GM18511 (cell line): Measurements from ENCODE around the gene TUB.

ENCODE experiments used
- ATAC-seq: cut with Tn5 transposase; IDR thresholded peaks from one replicate; pipeline ENCODE4 v1.9.1; 2021; ENCODE audit warnings: mild to moderate bottlenecking, moderate library complexity; ENCODE audit not compliant: unreplicated experiment

Gene TUB

DNA sequence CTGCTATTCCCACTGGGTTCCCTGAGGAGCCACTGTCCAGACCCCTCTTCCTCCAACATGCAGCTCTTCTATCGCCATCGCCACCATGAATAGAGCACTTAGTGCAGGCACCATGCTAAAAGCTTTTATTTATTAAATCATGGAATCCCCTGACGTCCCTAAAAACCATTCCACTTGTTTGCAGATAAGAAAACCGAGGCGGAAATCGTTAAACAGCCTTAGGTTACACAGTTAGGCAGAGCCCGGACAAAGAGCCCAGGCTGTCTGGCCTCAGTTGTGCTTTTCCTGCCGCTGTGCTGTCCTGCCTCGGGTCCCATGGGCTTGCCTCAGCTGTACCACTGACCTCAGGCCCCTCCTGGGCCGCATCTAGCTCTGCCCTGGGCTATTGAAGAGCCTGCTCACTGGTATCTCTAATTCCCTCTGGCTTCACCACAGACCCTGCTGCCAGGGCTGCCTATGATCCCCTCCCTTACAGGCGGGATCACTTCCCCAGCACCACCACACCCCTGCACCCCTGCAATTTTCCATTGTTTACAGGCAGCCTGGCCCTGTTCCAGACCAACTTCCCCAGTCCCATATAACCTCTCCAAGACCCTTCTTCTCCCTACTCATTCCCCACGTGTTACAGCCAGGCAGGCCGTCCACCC is 13.0 kb upstream of the TUB start:
- no peak for ATAC-seq

DNA sequence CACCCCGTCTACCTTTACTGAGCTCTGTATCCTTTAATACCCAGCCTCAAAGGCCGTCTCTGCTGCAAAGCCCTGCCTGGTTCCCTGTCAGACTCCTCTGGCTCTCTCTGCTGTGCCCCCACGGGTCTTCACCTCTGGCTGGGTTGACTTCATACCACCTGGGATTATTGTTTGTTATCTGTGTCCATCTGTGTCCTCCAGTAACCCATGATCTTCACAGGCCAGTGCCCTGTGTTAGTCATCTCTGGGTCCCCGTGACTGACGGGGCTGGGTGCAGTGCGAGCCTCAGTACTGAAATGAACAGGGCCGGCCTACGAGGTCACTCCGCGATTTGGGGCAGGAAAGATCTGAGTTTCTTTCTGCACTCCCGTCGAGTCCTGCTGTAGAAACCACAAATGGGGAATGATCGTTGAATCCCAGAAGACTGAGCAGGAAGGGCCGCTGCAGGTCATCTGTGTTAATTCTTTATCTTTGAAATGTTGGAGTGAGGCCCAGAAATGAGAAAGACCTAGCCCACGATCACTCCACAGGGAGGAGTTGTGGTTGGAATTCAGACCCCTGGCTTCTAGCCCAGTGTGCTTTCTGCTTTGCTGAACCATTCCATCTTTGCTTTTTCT is 12.3 kb upstream of the TUB start:
- ATAC-seq, result no peak

DNA sequence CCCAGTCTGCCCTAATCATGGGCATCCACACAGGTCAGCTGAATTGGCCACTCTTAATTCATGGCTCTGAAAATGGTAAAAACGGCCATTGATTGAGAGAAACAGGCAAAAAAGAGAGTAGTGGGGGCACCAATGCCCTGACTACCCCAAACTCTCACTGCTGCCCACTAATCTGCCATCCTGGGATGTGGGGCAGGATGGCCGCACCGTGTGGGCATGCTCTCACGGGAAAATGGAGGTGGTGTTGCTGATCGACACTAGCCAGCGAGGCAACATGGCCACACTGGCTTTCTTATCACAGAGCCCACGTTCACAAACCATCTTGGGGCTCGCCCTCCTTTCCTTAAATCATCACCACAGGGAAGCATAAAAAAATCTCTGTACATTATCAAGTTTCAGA is 11.2 kb upstream of the TUB start:
- ATAC-seq, result no peak

DNA sequence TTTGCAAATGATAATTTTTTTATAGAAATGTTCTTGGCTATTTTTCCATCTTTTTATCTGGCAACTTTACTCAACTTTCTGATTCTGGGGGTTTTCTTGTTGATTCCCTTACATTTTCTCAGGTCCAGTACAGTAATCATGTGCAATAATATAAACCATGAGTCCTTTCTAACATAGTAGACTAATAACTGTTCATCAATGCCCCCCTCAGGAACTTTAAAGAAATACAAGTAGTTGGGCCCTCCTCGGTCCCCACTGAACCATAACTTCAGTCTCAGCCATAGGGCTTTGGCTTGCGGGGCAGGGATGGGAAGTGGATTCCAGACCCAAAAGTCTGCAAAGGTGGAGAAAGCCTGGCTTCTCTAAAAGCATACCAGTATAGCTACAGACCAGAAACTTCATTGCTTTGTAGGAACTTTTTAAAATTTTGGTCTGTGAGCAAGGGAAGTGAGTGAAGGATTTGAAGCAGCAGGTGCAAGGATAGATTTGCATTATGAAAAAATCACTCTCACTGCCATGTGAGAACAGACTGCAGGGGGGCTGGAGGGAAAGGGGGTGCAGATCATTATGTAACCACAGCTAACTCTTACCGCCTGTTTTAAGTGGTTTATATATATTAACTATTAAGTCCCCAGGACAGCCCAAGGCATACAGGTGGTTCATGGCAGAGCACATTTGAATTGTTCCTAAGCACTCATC is 10.4 kb upstream of the TUB start:
- ATAC-seq, result peak; percentile 76

DNA sequence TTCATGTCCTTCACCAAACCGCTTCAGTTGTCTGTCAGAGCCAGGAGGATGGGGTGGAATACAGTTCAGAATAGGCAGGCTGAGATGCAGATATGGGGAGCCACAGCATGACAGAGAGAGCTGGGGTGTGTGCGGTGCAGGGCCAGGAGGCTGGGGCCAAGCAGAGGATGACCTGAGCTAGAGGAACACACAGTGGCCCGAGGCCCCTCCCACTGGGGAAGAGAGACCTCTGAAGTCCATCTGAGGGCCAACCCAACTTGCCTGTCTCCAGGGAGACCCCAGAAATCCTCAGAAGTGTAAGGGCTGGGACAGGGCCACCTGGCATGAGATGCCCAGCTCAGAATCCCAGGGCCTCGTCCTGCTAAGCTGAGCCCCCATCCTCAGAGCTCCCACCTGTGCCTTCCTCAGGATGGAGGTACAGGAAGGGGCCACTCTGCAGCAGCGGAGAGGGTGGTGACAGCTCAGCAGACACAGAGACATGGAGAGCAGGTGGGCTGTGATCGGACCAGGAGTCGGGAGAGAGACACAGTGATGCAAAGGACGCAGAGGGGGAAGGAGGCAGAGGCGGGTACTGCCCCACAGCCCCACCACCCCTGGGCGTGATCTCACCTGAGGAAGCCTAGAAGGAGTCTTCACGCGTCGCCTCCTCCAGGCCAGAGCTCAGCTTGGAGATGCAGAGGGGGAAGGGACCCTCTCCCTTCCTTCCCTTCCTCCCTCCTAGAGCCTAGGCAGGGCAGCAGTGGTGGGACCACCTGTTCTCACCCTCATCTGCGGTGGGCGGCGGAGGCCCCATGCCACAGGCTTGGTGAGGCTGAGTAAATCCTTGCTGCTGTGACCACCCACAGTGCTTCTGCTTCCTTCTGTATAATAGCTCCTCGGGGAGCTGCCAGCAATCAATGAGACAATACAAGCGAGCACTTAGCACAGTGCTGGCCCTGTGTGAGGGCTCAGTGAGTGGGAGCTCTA is 9.1 kb upstream of the TUB start:
- no peak for ATAC-seq

DNA sequence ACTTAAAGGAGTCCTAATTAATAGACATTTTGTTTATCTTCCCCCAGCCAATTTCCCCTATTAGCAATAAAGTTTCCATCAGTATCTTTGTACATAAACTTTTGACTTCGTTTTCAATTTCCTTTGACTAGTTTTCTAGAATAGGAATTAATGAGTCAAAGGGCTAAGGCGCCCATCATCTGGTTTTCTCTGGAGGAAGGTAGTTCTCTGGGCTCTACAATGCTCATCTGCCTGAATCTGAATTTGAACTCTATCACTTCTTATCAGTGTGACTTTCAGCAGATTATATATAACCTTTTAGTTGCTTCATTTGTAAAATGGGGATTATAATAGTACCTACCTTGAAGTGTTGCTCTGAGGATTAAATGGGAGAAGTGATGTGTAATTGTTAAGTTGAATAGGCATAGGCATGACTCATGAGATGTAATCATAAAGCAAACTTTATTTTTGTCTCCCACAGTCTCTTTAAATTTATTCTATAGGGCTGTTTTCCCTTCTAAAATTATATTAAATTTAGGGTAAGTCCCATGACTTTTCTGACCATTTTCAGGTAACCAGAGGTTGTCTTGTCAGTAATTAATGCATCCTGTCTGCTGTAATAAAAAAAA is 5.8 kb upstream of the TUB start:
- no peak for ATAC-seq

DNA sequence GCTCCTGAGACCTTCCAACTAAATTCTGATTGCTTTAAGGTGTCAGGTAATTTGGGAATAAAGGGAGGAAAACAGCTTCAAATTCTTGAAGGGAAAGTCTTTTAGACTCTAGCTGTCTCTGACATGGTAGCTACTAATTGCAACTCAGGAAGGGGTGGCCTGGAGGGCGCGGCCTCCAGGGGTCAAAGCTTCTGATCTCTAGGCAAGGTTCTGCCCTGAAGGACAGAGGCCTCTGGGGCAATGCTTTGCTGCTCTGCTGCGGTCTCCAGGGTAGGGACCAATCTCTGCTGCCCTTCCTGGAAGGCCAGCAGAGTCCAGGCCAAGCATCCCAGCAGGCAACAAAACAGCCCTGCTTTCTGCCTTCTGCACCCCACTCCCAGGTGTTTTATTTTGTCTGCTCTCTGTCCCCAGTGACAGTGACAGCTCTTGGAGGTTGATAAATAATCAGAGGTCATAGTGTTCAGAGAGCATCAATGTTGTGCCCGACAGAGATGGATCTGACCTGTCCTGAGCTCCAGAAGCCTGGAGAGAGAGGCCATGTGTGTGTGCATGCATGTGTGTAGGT is 1.8 kb upstream of the TUB start:
- no peak for ATAC-seq

DNA sequence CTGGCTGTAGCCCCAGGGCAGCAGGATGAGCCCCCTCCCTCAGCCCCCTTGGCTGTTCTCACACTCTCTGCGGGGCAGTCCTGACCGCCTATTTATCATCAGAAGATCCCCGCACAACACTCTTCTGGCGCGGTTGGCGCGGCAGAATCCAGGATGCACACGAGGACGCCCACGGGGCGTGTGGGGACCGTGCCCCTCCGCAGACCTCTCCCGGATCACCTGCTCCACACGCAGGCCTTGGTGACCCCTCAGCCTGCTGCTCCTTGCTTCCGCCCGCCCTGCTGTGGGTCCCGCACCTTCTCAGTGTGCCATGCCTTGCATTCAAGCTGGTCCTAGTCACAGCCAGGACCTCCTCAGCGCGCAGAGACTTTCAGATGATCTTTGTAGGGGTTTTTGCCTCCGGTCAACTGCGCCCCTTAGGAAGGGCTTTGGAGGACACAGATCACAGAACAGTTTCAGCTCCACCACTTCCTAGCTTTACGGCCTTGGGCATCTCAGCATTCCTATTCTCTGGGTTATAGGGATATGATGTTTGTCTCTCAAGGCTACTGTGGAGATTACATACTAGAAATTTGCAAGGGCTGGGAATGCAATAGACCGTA is 841 bp upstream of the TUB start:
- no peak for ATAC-seq

DNA sequence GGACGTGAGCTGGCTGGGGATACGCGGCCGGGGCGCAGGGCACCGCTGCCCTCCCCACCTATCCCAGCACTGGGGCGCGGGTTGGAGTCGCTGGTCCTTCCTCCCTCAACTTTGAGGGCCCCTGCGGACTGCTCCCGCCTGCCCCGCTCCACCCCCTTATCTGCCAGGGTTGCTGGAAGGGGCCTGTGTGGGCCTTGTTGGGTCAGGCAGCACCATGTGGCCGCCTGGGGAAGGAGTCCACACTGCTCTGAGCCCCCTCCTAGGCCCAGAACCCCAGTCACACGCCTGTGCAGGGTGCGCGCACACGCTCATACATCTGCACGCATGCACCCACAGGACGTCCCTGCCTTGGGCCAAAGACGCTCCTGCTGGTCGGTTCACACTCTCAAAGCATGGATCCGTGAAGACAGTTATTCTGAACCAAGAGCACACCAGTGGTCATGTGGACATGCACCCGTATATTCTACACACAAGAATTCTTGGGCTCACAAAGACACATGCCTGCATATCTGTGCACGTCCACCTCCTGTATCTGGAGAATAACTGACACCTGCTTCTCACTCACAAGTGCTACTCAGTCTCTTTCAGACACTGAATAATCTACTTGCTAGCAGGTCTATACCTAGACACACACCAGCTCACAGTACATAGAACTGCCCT is 710 bp downstream of the TUB start:
- no peak for ATAC-seq

DNA sequence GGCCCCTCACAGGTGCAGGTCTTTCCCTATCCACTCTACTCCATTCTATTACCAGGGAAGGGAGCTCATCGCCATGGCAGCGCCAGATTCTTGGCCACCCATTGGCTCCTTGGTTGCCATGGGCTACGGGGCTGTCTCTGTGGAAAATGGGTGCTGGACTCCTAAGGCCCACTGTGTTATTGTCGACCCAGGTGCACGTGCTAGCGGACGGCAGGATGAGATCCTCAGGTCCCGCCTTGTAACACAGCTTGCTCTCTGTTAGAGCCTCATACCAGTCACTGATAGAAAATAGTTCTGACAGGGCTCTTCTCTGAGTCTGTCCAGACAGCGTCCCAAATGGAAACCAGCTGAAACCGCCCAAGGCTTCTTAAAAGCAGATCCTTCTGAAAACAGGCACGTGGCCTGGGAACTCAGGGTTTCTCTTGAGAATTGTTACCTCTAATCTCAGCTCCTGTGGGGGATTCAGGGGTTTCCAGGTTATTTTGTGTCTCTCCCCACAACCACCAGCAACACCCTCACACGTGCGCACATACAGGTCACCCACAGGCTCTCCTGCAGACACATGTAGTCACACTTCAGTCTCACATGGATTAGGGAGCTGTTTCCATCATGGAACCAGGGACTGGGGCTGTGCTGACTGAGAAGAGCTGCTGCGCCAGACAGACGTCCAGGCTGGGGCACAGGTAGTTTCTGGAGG is 1.5 kb downstream of the TUB start:
- no peak for ATAC-seq

DNA sequence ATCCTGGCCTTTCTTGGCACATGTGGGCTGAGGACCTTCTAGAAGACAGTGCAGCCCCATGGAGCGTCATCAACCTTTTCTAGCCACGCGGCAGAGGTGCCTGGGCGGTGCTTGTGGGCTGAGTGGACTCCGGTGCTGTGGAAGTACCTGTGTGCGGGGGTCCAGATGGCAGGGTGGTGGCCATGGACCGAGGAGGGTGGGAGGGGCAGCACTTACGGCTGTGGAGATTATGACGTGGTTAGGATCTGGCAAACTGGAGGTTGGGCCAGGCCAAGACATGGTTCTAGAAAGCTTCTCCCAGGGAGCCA is 2.0 kb downstream of the TUB start:
- ATAC-seq, result no peak

DNA sequence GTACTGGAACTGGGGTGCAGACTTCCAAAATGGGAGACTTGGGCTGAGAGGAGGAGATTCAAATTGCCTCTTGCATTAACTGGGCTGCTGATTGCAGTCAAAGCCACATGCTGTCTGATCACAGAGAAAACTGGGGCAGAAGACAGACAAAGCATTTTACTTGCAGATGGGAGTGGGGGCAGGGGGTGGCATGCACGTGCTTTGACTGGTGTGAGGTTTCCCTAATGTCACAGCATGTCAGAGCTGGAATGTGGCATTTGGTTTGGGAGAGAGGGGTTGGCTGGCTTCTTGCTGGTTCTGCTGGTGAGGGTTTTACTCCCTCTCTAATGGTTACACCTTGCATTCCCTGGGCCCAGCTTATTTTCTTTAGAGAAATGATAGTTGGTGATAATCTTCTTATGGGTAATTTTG is 2.9 kb downstream of the TUB start:
- ATAC-seq, result no peak

DNA sequence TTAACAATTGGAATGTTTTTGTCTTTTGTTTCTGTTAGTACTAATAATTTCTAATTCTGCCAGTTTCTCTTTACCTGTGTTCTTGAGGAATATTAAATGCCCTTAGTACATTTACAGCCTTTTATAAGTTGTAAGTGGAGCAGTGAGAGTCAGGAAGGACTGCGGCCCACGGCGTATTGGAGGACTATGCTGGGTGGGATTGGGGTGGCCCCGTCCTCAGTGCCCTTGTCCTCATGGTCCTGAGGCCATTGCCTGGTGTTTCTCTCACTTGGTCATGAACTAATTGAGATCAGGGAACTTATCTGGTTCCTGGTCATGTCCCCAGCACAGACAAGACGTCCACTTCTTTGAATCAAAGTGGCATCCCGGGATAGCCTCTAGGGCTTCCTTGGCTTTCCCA is 3.3 kb downstream of the TUB start:
- no peak for ATAC-seq

DNA sequence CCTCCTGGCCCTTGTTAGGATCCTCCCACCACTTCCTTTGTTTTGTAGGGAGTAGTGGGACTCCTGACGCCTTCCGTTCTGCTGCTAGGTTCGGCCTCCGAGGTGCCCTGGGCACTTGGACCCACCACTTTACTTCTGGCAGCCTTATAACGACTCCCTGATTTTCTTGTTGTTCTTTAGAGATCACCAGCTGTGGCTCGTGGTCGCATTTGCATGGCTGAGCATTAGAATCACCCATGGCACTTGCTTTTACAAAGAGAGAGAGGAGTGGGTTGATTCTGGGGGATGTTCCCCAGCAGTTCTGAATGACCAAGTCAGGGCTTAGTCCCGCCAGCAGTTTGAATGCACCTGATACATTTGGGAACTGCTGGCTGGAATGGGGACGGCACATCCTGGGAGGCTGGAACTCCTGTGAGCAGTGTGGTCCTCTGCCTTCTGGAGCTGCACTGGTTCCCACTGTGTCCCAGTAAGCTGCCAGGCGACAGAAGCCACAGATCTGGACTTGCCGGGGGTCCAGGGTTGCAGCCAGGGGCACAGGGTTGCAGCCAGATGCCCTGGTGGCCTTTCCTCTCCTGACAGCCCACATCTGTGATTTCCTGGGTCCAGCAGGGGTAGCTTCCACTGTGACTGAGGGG is 4.1 kb downstream of the TUB start:
- ATAC-seq, result no peak

DNA sequence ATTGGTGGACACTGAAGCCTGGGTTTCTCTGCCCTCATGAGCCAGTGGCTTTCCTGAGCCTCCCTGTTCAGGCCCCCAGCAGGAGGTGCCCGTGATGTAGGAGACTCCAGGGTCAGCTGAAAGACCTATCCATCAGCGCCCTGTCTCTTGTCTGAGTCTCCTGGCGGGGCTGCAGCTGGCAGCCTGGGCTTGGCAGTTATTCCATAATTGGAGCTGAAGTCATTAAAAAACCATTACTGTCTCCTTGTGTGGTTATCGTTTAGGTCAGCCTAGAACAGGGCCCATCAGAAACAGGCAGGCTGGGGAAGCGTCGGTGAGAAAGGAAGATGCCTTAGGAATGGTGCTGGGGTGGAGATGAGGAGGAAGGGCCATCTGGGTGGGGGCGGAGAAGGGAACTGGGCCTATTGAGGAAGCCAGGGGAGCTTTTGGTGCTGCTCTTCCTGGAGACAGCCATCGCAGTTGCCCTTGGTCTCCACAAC is 5.0 kb downstream of the TUB start:
- no peak for ATAC-seq

DNA sequence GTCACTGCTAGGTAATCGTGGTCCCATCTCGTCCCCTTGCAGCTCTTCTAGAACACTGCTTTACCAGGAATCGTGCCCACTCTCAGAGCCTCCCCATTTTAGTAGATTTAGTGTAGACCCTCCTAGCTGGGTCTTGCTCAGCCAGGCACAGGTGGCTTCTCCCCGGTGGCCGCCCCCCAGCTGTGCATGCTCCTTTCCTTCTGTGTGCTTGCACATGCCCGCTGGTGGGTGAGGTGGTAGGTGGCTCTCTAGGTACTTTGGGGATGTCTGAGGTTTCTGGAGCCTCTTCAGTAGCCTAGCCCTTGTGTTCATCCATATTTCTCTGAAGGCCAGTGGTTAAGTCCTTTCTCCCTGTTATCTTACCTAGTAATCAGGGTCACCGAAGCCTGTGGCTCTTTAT is 5.6 kb downstream of the TUB start:
- ATAC-seq, result no peak

DNA sequence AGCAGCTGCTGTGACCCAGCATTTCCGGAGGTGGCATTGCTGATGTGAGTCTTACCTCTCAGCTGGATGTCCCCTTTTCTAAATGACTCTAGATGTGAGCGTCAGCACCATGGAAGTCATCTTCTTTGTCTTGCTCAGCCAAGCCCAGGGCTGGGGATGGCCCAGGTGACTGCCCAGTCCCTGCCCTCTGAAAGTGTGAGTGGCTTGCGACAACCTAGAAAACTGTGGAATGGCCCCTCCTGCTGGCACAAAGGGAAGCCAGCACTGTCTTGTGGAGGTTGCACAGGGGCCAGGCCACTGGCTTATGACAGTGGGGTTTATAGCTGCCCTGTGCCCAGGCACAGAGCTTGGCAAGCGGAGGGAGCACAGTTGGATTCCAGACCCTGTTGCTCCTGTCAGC is 6.2 kb downstream of the TUB start:
- ATAC-seq, result no peak

DNA sequence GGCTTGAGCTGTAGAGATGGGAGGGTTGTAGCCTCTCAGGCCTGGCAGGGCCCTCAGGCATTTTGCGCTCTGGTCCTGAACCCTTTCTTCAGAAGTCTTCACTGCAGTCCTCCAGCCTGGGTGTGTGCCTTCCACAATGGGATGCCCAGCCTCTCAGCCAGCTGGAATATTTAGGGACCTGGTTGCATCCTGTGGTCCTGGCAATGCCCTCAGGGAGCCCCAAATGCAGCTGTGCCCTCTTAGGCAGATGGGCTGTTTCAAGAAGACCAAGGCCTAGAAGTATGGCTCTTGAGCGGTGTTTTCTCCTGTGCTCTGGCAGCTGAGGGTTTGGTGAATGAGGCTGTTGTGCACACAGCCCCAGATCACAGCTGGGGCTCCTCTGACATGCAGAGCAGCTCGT is 6.7 kb downstream of the TUB start:
- ATAC-seq, result no peak
